Nephron progenitor cell (in vitro differentiated cells): Measurements from ENCODE around the gene RPS6KL1.
"Not testable (repeated sequence)": the region's sequence is repeated elsewhere in the genome, so short reads cannot be mapped to it uniquely, and the experiment has no call there.

Source experiments
- DNase-seq: peaks from one replicate; pipeline ENCODE4 v3.0.0; 2021
- H3K27ac Mint-ChIP-seq: 2 replicates; pipeline ENCODE4 v1.8.0; 2021; ENCODE audit warnings: mild to moderate bottlenecking, moderate library complexity, mixed read lengths
- H3K27me3 Mint-ChIP-seq: 2 replicates; pipeline ENCODE4 v1.8.0; 2021; ENCODE audit warnings: mild to moderate bottlenecking, low read depth, mixed read lengths; ENCODE audit not compliant: poor library complexity
- H3K36me3 Mint-ChIP-seq: 2 replicates; pipeline ENCODE4 v1.8.0; 2021; ENCODE audit warnings: low read depth, mixed read lengths
- H3K4me1 Mint-ChIP-seq: 2 replicates; pipeline ENCODE4 v1.8.0; 2021; ENCODE audit warnings: mixed read lengths
- H3K4me3 Mint-ChIP-seq: 2 replicates; pipeline ENCODE4 v1.8.0; 2021; ENCODE audit warnings: mild to moderate bottlenecking, moderate library complexity, mixed read lengths
- H3K9me3 Mint-ChIP-seq: 2 replicates; pipeline ENCODE4 v1.8.0; 2021; ENCODE audit warnings: mild to moderate bottlenecking, moderate library complexity, mixed read lengths
- CTCF ChIP-seq: fragments of 200-600 bp; sonication (generic); IDR thresholded peaks from 2 replicates; pipeline ENCODE4 v1.5.0; 2021; ENCODE audit warnings: antibody characterized with exemption

The RPS6KL1 gene

GRCh38 chr14:74935360-74935680 is 12.3 kb upstream of the RPS6KL1 start:
- Mint-ChIP-seq H3K4me3 (no peak overlapping the region), H3K9me3 (no peaks in the 10 kb centered on the region), H3K27me3 (peaks cover 12% of the 10 kb centered on the region), H3K27ac (no peak overlapping the region), H3K36me3 (no peaks in the 10 kb centered on the region), H3K4me1 (peaks cover 34% of the 10 kb centered on the region)
- DNase-seq = no peak
- no peak for TF ChIP-seq CTCF

GRCh38 chr14:74934476-74935359 is 11.7 kb upstream of the RPS6KL1 start:
- DNase-seq = no peak
- no peak overlapping the region for H3K4me3 Mint-ChIP-seq
- H3K4me1 Mint-ChIP-seq = peaks cover 28% of the 10 kb centered on the region

GRCh38 chr14:74934041-74934440 is 11.0 kb upstream of the RPS6KL1 start:
- H3K27ac Mint-ChIP-seq = no peak overlapping the region

More at GRCh38 chr14:74934476-74935359, 11.7 kb upstream of the RPS6KL1 start:
- Mint-ChIP-seq H3K36me3 (no peaks in the 10 kb centered on the region), H3K27me3 (peaks cover 16% of the 10 kb centered on the region), H3K9me3 (no peaks in the 10 kb centered on the region), H3K27ac (no peak overlapping the region)
- TF ChIP-seq CTCF = no peak

GRCh38 chr14:74932936-74933335 is 9.9 kb upstream of the RPS6KL1 start:
- H3K4me1 Mint-ChIP-seq = peaks cover 28% of the 10 kb centered on the region
- peaks cover 25% of the 10 kb centered on the region for H3K27me3 Mint-ChIP-seq
- DNase-seq, H3K27ac Mint-ChIP-seq, H3K36me3 Mint-ChIP-seq, H3K9me3 Mint-ChIP-seq, H3K4me3 Mint-ChIP-seq: not testable (repeated sequence)

More at GRCh38 chr14:74934041-74934440, 11.0 kb upstream of the RPS6KL1 start:
- Mint-ChIP-seq H3K27me3 (peaks cover 23% of the 10 kb centered on the region), H3K36me3 (no peaks in the 10 kb centered on the region), H3K4me1 (peaks cover 28% of the 10 kb centered on the region), H3K4me3 (no peak overlapping the region), H3K9me3 (no peaks in the 10 kb centered on the region)
- no peak for DNase-seq
- TF ChIP-seq CTCF = no peak

- H3K4me3 Mint-ChIP-seq = no peak overlapping the region
- H3K36me3 Mint-ChIP-seq = no peaks in the 10 kb centered on the region
- H3K27ac Mint-ChIP-seq = no peak overlapping the region
- H3K4me1 Mint-ChIP-seq = peaks cover 28% of the 10 kb centered on the region
- no peak for DNase-seq
- no peak for TF ChIP-seq CTCF
- H3K27me3 Mint-ChIP-seq = peaks cover 30% of the 10 kb centered on the region
- H3K9me3 Mint-ChIP-seq = no peaks in the 10 kb centered on the region
Measured at GRCh38 chr14:74932401-74932901, 9.4 kb upstream of the RPS6KL1 start.

- H3K4me3 Mint-ChIP-seq, H3K27ac Mint-ChIP-seq, DNase-seq, H3K9me3 Mint-ChIP-seq, H3K36me3 Mint-ChIP-seq: not testable (repeated sequence)
- H3K27me3 Mint-ChIP-seq = peaks cover 37% of the 10 kb centered on the region
- H3K4me1 Mint-ChIP-seq = peaks cover 26% of the 10 kb centered on the region
Measured at GRCh38 chr14:74931744-74932143, 8.7 kb upstream of the RPS6KL1 start.

GRCh38 chr14:74929242-74929641 is 6.2 kb upstream of the RPS6KL1 start:
- no peak for TF ChIP-seq CTCF
- no peak for DNase-seq
- Mint-ChIP-seq H3K27me3 (peaks cover 58% of the 10 kb centered on the region), H3K27ac (no peak overlapping the region), H3K9me3 (no peaks in the 10 kb centered on the region), H3K4me1 (peaks cover 10% of the 10 kb centered on the region), H3K36me3 (no peaks in the 10 kb centered on the region), H3K4me3 (no peak overlapping the region)
